DND-41 (cell line): ENCODE measurements around the gene VAV3.

Experiments
- CTCF ChIP-seq: IDR thresholded peaks from 2 replicates; pipeline ENCODE4 v1.5.1; 2012; ENCODE audit warnings: borderline replicate concordance, low read length, moderate library complexity, mild to moderate bottlenecking; ENCODE audit not compliant: poor library complexity, severe bottlenecking; ENCODE audit errors: extremely low read depth
- EZH2 ChIP-seq: IDR thresholded peaks from 3 replicates; pipeline ENCODE4 v1.6.1; 2012; ENCODE audit warnings: borderline replicate concordance, low read depth, mild to moderate bottlenecking, moderate library complexity, low read length, inconsistent platforms; ENCODE audit not compliant: severe bottlenecking

- TF ChIP-seq CTCF (no peak), EZH2 (no peak)
Measured at GRCh38 chr1:107548276-107548675, 416.7 kb downstream of the VAV3 start.
